HG03095 (cell line): ENCODE measurements around the gene PADI2.
"Not testable (repeated sequence)": the region's sequence is repeated elsewhere in the genome, so short reads cannot be mapped to it uniquely, and the experiment has no call there.

ENCODE experiments used
- ATAC-seq: cut with Tn5 transposase; IDR thresholded peaks from one replicate; pipeline ENCODE4 v1.9.1; 2021; ENCODE audit warnings: moderate library complexity; ENCODE audit not compliant: unreplicated experiment

The PADI2 gene

DNA sequence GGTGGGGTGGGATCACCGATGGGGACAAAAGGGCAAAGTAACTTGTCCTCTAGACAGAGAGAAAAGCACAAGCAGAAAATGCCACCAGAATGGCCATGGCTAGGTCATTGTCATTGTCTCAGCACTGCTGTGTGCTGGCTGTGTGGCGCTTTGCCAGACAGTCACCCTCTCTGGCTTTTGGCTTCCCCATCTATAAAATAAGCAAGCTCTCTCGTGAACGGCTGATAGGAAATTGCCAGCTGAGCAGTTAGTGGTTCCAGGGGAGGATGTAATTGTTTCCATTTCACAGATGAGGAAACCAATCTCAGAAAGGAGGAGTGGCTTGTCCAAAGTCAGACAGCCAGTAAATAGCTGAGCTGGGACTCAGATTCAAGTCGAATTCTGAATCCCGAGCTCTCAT is 32.5 kb downstream of the PADI2 start:
- no peak for ATAC-seq

DNA sequence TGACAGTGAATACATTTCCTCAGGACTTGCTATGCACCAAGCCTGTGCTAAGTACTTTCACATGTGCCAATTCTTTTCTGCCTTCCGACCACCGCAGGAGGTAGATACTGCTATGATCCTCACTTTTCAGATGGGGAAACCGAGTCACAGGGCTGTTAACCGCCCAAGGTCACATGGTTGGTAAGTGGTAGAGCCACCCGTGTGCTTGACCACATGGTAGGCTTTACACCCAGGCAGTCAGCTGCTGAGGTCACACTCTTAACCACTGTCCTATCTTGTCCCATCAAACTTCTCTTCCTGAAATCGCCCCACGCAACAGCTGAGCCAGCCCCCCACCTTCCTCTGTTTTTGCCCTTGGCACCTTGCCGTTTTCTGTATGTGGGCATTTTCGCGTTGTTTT is 34.5 kb downstream of the PADI2 start:
- ATAC-seq, result no peak

DNA sequence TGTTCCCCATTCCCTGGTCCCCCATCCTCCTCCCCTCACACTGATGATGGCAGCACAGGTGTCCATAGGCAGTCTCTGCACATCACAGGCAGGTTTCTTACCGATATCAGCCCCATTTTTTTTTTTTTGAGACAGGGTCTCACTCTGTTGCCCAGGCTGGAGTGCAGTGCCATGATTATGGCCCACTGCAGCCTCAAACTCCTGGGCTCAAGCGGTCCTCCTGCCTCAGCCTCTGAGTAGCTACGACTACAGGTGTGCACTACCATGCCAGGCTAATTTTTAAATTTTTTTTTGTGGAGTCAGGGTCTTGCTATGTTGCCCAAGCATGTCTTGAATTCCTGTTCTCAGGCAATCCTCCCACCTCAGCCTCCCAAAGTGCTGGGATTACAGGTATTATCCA is 36.5 kb downstream of the PADI2 start:
- no peak for ATAC-seq

DNA sequence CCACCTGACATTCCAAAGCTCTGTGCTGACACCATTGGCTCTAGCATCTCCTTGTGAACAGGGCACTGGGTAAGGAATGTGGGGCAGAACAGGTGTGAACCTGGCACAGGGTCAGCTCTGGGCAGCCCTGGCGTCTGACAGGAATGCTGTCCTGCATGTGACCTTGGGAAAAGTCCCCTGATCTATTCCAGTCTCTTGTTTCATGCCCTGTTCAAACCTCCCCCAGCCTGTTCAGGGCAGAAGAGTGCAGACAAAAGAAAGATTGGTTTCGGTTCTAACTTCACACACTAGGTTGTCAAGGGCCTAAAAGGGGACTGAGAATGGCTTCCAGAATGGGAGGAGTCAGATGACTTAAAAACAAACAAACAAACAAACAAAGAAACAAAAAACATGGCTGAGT is 37.8 kb downstream of the PADI2 start:
- ATAC-seq, result no peak

DNA sequence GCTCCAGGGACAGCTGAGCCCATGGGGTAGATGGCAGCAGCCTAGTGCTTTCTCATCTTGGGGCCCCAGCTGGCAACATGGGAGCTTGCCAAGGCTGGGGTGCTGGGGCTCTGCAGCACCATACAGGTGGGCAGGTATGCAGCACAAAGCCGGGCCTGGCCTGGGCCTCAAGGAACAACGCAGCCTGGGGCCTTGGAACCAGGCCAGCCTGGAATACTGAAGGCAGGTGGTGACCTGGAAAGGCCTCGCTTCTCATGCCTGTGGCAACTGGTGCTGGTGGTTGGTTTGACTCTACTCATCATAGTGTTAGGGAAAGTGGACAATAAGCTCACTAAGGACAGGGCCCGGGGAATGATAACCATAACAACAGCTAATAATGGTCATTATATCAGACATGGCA is 38.4 kb downstream of the PADI2 start:
- no peak for ATAC-seq

DNA sequence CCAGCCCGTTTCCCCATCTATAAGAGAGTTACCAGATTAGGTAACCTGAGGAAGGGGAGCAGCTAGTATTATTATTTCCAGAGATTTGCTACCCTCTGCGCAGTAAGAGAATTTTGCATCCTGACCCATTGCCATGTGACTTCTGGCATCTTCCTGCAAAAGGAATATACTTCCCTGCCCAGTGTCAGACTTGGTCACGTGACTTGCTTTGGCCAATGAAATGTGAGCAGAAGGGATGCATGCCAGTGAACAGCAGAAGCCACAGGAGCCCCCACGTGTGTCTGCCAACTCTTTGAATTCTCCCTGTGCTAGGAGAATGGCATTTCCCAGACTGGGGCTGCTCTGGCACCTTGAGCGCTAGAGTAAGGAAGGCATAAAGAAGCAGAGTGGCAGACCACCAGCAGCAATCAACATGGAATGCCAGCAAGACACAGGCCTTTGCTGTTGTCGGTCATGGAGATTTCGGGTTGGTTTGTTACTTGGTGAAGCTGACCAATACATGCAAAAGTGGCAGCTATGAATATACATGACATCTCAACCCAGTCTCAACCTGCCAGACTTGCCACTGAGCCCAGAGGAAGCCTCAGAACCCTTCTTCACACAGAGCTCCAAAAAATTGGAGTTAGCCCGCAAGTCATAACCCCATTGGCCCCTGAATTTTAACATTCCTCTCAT is 39.0 kb downstream of the PADI2 start:
- no peak for ATAC-seq

DNA sequence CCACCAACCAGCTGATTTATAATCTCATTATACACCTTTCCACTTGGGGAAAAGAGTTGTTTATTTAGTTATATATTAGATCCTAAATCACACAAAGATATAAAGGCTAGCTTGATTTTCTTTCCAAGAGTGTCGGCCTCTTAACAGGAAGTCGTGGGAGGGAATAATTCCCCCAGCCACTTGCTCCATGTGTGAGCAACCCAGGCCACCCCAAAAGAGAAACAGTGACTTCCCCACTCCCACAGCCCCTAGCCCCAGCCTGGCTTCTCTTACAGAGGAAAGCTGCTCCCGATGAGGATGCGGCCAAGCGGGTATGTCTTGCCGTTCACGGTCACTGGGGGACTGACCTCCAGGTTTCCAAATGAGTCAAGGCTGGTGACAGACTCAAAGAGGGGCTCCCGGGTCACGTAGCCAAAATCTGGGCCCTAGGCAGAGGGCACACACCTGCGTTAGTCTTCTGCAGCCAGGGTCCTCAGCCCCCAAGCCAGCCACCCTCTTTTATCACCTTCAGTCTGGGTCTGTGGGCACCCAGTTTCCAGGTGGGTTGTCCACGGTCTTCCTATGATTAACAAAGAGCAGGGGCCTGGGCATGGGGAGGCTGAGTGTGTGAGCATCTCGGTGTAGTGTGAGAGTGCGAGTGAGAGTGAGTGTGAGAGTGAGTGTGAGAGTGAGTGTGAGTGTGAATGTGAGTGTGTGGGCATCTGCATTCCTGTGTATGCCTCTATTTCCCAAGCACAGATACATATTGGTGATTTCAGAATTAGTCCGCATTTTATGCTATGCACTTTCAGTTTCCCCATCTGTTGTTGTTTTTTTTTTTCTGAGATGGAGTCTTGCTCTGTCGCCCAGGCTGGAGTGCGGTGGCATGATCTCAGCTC is 40.0 kb downstream of the PADI2 start:
- ATAC-seq, result no peak

DNA sequence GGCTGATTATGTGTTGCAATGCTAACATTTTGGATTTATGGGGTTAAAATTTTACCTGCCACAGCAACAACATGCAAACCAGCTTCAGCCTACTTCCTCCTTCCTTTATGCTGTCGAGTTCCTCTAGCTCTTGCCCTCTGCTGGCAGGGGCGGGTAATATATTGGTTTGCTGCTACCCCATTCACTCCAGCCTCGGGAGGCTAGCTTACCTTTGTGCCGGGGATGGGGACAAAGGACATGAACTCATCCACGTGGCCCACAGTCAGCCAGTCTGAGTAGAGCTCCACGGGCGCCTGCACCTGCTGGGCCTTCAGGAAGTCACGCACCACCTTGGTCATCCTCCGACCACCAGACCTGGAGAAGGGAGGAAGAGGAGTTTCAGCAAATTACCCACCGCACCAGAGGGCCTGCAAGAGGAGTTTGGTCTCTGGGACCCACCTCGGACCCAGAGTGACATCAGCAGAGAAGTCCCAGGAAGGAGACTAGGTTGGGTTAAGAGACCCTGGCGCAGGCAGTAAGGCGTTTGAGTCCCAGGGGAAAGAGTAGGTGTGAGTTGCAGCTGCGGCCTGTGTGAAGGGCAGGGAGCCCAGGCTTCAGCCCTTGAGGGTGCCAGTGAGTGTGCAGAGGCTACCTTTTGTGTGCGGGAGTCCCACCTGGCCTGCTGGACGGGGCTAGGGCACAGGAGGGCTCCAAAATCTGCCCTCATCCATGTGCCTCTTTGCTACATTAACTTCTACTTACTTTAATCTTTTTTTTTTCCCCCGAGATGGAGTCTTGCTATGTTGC is 43.6 kb downstream of the PADI2 start:
- ATAC-seq, result no peak

DNA sequence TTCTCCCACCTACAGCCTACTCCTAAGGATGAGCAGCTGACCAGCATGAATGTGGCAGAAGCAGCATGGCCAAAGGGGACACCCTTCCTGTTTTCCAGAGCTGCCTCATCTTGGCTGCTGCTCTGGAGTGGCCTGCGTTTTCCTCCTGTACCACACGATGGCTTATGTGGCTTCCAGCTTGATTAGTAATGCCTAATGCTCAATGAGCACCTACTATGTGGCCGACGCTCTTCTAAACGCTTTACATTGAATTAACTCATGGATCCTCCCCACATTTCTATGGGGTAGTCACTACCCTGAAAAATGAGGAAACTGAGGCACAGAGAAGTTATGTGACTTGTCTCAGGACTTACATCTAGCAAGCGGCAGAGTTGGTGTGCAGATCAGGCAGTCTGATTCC is 47.5 kb downstream of the PADI2 start:
- ATAC-seq, result no peak

DNA sequence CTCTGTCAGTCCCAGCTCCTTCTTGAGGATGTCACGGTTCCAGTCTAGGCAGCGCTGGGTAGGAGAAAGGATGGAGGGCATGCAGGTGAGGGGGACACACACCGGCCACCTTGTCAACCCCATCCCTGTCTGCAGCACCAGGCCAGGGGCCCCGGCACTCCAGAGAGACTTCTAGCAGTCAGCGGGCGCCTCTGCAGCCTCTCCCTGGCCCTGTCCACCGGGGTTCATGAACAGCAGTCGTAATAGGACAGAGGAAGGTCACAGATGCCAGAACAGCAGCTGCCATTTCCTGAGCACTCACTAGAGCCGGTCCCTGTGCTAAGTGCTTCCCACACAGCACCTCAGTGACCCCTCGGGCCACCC is 49.1 kb downstream of the PADI2 start:
- no peak for ATAC-seq

DNA sequence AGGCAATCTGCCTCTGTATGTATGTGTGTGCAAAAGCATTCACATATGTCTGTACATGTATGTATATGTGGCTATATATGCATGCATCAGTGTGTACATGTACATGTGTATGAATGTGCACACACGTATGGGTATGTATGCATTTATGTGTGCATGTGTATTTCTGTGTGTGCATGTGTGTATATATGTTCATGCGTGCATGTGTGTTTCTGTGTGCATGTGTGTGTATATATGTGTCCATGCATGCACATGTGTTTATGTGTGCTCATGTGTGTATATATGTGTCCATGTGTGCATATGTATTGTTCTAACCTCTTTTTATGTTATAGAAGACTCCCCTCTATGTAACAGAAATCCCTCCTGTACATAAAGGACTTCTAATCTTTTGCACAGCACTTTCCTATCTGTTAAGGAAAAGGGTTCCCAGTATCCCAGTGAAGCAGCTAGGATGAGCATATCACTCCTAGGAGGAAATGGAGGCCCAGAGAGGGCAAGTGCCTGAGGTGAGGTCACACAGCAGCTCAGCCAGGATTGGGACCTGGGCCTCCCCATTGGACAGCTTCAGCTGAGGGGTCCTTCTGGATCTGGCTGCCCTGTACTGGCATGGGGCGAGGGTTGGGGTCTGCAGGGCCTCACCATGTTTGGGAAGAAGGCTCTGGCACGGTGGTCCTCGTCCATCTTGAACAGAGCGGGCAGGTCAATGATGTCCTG is 49.6 kb downstream of the PADI2 start:
- ATAC-seq, result no peak

DNA sequence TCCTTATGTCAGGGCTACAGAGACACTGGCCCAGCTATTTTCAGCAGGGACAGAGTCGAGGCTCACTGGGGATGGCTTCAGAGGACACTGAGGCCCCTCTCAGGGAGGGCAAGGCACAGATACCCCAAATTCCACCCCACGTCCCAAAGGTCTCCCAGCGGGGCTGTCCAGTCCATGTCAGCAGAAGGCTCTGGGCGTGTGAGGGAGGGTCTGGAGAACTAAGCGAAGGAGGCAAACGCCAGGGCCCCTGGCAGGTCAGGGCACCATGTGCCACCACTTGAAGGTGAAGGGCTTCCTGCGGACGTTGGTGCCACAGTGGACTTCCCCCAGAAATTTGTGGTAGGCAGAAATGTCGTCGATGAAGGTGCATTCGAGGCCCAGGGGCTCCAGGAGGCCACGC is 50.5 kb downstream of the PADI2 start:
- ATAC-seq, result no peak

DNA sequence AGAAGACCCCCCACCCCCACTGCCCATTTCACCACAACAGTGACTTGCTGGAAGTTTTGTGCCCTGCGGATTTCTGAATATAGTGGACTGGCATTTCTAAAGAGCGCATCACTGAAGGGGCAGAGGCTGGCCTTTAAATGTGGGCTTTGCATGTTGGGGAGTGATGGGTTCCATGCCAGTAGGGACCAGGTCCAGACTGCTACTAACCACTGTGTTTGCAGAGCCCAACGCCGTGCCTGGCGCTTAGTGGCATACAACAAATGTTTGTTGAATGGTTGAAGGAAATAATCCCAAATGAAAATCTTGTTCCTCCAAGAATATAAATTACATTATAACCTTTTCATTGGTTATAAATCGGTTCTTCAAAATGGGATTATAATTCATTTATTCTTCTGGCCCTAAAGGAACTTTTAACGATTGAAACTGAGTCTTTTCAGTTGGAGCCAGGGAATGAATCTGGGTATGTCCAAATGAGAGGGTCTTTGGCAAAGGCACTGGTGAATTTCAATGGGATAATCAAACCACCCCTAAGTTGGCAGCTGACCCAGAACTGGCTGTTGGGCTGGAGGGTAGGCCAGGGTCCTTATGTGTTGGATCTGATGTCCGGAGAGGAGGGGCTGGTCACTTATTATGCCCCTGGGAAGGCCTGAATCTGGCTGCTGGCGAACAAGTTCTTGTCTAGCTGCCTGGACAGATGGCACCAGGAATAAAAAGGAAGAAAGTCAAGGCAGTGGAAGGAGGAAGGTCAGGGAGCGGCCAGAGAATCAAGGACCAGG is 51.6 kb downstream of the PADI2 start:
- no peak for ATAC-seq

DNA sequence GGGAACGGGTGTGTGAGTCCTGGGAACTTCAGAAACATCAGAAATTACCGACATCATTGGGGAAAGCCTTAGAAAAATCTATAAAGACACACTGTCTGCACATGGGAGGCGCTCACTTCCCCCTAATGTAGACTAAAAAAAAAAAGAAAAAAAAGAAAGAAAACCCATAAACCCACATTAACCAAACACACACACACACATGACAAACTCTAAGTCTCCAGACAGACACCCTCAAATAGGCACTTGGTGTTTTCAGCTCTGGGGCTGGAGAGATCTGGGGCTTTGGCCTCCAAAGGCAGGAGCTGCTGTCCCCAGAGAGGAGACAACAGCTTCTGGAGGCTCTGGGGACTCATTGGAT is 52.2 kb downstream of the PADI2 start:
- no peak for ATAC-seq

DNA sequence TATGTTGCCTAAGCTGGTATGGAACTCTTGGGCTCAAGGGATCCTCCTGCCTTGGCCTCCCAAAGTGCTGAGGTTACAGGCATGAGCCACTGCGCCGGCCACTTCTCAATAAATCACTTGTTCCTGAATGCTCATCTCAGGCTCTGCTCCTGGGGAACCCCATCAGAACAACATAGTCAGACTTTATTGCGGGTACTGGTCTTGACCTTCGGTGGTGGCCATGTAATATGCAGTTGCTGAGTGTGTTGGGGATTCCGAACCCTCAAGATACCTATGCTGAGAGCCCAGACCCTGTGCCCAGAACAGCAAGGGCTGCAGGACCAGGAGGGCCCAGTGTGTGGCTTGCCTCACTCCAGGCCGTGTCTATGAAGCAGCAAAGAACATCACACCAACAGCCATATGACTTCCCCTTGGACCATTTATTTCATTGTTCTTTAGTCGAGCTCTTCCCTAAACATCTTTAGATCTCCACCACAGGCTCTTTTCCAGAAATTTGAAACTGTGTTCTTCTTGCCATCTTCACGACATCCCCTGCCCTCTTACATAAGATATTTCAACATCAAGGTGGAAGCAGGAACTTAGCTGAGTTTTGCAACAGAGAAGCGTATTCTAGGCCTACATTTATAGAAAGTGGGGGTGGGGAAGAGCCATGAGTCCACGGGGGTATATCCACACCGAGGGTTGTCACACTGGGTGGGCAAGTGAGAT is 52.7 kb downstream of the PADI2 start:
- no peak for ATAC-seq

DNA sequence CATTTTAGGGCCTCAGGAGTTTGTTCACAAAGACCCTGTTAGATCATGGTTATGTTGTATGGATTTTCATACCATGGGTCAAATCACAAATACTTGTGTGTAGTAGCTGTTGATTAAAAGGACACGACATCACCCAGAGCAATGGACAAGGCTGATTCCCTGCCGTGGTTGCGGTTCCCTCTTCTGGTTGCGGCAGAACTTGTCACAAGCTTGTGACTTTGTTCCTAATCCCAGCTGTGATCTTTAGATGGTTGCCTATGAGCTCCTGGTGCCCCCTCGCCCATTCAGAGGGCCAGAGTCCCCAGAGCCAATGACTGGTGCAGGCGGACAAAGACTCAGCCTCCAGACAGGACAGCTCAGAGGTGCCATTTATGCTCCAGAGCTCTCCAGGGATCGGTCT is 53.6 kb downstream of the PADI2 start:
- ATAC-seq, result no peak

DNA sequence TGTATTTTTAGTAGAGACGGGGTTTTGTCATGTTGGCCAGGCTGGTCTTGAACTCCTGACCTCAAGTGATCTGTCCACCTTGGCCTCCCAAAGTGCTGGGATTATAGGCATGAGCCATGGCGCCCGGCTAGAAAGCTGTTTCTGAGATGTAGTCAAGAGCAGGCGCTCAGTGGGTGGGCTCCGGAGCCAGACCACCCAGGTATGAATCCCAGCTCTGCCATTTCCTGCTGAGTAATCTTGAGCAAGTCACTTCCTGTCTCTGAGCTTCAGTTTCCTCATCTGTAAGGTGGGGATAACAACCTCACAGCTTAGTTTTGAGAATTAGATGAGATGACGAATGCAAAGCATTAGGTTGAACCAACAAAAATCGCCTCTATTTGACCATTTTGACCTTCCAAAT is 56.5 kb downstream of the PADI2 start:
- not testable (repeated sequence) for ATAC-seq

DNA sequence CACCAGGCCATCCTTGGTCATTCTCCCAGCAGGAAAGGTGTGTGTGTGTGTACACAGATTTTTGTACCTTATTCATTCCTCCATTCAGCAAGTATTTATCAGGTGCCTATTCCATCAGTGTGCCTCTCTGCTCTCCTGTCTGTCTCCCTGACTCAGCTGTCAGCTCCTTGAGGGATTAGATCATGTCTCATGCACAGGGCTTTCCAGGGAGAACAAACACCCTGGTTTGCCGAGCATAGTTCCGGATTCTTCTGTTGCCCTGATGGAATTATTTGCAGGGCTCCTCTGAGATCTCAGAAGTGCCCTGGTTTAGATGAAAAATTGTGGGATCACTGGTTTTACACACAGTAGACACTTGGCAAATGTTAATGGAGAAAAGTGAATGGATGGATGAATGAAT is 57.4 kb downstream of the PADI2 start:
- no peak for ATAC-seq

DNA sequence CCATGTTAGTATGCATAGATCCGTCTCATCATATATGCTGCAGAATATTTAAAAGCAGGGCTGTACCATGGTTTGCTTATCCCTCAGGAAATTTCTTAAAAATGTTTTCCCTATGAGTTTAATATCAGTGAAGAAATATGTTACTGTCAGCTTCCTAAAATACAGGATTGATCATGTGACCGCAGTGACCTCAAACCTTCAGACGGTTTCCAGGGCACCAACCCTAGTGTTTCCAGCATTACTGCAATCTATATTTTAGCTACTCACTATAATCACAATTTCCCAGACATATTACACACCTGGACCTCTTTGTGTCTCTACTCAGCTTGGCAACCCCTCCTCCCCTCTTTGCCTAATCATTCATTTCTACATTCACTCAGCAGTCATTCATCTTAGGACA is 57.8 kb downstream of the PADI2 start:
- ATAC-seq, result no peak

DNA sequence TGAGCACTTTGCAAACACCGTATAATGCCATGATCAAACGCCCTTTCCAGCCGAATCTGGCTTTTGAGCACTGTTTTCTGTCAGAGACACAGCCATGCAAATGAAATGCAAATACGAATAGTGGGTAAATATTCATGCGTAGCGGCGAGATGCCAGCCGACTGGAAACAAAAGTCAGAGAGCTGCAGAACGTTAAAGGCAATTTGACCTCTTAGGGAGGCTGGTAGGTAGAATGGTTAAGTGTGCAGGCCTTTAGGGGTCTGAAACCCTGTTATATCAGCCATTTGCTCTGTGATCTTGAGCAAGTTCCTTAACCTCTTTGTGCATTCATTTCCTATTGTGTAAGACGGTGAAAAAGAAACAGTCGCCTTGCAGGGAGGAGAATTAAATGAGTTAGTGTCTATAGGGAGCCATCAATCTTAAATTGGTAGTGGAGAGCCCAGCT is 58.9 kb downstream of the PADI2 start:
- ATAC-seq, result no peak
